ENCODE results near the gene TNS3.

Gene TNS3

DNA sequence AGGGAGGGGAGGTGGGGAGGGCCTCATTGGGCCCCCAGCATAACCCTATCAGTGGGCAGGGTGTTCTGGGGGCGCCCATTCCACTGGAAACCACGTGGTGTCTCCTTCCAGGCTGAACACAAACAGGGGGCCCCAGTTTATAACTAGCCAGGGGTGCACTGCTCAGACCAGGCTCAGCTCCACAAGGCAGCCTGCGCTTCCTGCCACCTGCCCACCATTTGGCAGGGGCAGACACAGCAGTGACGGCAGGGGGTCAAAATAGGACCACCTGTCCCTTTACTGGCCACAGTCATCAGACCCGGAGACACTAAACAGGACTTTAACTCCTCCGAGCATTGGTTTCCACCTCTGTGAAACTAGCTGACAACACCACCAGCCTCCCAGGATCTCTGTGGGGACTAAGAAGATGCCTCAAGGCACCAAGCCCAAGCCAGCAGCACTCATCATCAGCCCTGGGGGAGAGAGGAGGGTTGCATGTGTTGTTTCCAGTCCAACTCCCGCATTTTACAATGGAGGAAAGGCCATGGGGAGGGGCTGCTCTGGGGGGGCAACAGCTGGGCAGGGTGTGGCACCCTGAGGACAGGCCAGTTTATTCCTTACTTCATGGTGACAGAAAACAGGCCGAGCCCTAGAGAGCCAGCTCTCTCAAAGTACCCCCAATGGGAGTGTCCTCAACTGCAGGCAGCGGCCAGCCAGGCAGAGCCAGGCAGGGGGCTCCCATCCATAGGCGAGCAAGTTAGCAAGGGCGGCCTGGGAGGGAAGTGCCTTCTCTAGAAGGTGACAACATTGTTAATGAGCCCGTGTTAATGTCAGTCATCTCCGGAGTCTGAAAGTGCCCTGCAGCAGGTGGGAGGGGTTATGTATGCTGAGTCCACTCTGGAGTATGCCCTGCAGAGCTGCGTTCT is 127.6 kb downstream of the TNS3 start:
- Histone ChIP-seq H3F3A (ENCODE audit: control insufficient read depth, insufficient read depth) (no peaks in the 10 kb centered on the region), H3K4me3 (ENCODE audit: low read length) (no peak overlapping the region), H3K9me3 (ENCODE audit: control insufficient read depth, insufficient read depth, low read length) (no peaks in the 10 kb centered on the region), H3K36me3 (ENCODE audit: control insufficient read depth, low read length) (no peaks in the 10 kb centered on the region), H3K4me1 (ENCODE audit: control insufficient read depth, low read length) (no peaks in the 10 kb centered on the region), H3K9me2 (replicated peaks; ENCODE audit: control insufficient read depth, low read length) (no peaks in the 10 kb centered on the region), H4K20me1 (ENCODE audit: control insufficient read depth, insufficient read depth, low read depth, low read length) (no peaks in the 10 kb centered on the region), H3K4me2 (ENCODE audit: low read length) (no peak overlapping the region), H3K79me2 (ENCODE audit: control insufficient read depth, low read length) (no peaks in the 10 kb centered on the region), H3K27me3 (ENCODE audit: control insufficient read depth, low read length) (no peaks in the 10 kb centered on the region), H3K27ac (ENCODE audit: low read depth, low read length) (no peak overlapping the region)
- TF ChIP-seq, protein P1, sequence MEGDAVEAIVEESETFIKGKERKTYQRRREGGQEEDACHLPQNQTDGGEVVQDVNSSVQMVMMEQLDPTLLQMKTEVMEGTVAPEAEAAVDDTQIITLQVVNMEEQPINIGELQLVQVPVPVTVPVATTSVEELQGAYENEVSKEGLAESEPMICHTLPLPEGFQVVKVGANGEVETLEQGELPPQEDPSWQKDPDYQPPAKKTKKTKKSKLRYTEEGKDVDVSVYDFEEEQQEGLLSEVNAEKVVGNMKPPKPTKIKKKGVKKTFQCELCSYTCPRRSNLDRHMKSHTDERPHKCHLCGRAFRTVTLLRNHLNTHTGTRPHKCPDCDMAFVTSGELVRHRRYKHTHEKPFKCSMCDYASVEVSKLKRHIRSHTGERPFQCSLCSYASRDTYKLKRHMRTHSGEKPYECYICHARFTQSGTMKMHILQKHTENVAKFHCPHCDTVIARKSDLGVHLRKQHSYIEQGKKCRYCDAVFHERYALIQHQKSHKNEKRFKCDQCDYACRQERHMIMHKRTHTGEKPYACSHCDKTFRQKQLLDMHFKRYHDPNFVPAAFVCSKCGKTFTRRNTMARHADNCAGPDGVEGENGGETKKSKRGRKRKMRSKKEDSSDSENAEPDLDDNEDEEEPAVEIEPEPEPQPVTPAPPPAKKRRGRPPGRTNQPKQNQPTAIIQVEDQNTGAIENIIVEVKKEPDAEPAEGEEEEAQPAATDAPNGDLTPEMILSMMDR (IDR thresholded peaks at IDR 0.05; ENCODE audit: low read depth, low read length, poor library complexity, severe bottlenecking): no peak

DNA sequence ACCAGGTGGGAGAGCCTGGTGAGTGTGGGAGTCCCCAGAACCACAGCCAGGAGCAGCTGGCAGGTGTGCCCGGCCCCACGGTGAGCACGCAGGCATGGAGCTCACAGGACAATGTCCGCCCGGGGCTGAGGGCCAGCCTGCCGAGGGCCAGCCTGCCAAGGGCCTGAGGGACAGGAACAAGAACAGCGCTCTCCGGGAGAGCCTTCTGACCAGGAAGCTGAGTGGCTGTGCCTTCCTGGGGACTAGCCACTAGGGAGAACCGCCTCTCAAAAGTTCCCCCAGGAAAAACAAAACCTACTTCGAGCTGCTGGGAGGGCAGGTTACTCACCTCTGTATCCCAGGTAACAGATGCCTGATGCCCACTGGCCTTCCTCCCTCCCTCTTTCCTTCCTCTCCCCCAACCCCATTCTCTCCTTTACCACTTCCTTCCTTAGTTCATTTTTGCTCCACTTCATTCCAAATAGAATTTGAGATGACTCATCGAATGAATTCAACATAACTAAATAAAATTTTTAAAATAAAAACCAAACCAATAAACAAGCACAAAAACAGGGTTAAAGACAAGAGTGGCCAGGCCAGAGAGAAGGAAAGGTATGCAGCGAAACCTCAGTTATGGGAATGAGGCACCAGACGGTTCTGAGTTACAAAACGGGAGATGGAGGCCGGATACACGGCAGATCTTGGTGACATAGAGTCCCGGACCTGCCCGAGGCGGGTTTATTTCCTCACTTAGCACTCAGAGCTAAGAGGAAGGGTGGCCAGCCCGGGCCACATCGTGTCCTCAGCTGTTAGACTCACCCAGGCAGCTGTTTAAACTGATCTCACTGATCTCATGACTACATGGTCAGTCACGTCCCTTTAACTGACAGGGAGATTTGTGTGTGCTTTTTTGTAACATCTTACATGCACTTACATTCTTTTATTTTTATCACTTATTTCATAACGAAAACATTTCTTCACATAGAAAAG is 128.5 kb downstream of the TNS3 start:
- no peaks in the 10 kb centered on the region for H3K4me1 ChIP-seq (ENCODE audit: control insufficient read depth, low read length)
- no peaks in the 10 kb centered on the region for H3K9me2 ChIP-seq (replicated peaks; ENCODE audit: control insufficient read depth, low read length)
- no peaks in the 10 kb centered on the region for H3K9me3 ChIP-seq (ENCODE audit: control insufficient read depth, insufficient read depth, low read length)
- no peak overlapping the region for H3K27ac ChIP-seq (ENCODE audit: low read depth, low read length)
- H4K20me1 ChIP-seq (ENCODE audit: control insufficient read depth, insufficient read depth, low read depth, low read length): no peaks in the 10 kb centered on the region
- H3F3A ChIP-seq (ENCODE audit: control insufficient read depth, insufficient read depth): no peaks in the 10 kb centered on the region
- no peak overlapping the region for H3K4me2 ChIP-seq (ENCODE audit: low read length)
- H3K36me3 ChIP-seq (ENCODE audit: control insufficient read depth, low read length): no peaks in the 10 kb centered on the region
- no peak overlapping the region for H3K4me3 ChIP-seq (ENCODE audit: low read length)
- TF ChIP-seq, protein P1 (IDR thresholded peaks at IDR 0.05; ENCODE audit: low read depth, low read length, poor library complexity, severe bottlenecking): no peak
- no peak for TF ChIP-seq EZH2phosphoT487 (IDR thresholded peaks at IDR 0.05; ENCODE audit: borderline replicate concordance, low read length)
- H3K79me2 ChIP-seq (ENCODE audit: control insufficient read depth, low read length): no peaks in the 10 kb centered on the region
- H3K27me3 ChIP-seq (ENCODE audit: control insufficient read depth, low read length): no peaks in the 10 kb centered on the region

DNA sequence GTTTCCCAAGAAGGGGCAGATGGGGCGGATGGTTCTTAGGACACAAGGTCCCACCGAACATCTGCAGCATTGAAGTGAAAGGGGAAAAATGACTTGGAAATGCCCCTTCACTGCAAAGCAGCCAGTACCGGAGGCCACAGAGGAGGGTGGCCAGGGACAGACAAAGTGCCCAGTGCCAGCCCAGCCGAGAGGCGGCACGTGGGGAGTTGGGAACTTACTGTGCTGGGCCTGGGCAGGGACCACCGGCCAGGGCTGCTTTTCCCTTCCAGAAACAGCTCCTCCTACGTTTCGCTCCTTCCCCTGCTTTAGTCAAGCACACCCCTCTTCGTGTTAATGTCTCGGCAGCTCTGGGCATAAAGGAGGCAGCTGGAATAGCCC is 129.2 kb downstream of the TNS3 start:
- H3K79me2 ChIP-seq (ENCODE audit: control insufficient read depth, low read length): no peaks in the 10 kb centered on the region
- no peaks in the 10 kb centered on the region for H4K20me1 ChIP-seq (ENCODE audit: control insufficient read depth, insufficient read depth, low read depth, low read length)

More for the DNA sequence above, 129.2 kb downstream of the TNS3 start:
- Histone ChIP-seq H3K36me3 (ENCODE audit: control insufficient read depth, low read length) (no peaks in the 10 kb centered on the region), H3K4me3 (ENCODE audit: low read length) (no peak overlapping the region), H3K4me2 (ENCODE audit: low read length) (no peak overlapping the region), H3K9me3 (ENCODE audit: control insufficient read depth, insufficient read depth, low read length) (no peaks in the 10 kb centered on the region), H3K27ac (ENCODE audit: low read depth, low read length) (no peak overlapping the region), H3K9me2 (replicated peaks; ENCODE audit: control insufficient read depth, low read length) (no peaks in the 10 kb centered on the region), H3K4me1 (ENCODE audit: control insufficient read depth, low read length) (no peaks in the 10 kb centered on the region), H3K27me3 (ENCODE audit: control insufficient read depth, low read length) (no peaks in the 10 kb centered on the region), H3F3A (ENCODE audit: control insufficient read depth, insufficient read depth) (no peaks in the 10 kb centered on the region)
- no peak for TF ChIP-seq EZH2phosphoT487 (IDR thresholded peaks at IDR 0.05; ENCODE audit: borderline replicate concordance, low read length)
- TF ChIP-seq, protein P1 (IDR thresholded peaks at IDR 0.05; ENCODE audit: low read depth, low read length, poor library complexity, severe bottlenecking): no peak

Measured in DOHH2 (cell line).